Measurements from ENCODE around the gene RICTOR.

The RICTOR gene

GRCh38 chr5:39099831-39100230, 25.6 kb upstream of the RICTOR start:
- FAIRE-seq, result no peak

DNA sequence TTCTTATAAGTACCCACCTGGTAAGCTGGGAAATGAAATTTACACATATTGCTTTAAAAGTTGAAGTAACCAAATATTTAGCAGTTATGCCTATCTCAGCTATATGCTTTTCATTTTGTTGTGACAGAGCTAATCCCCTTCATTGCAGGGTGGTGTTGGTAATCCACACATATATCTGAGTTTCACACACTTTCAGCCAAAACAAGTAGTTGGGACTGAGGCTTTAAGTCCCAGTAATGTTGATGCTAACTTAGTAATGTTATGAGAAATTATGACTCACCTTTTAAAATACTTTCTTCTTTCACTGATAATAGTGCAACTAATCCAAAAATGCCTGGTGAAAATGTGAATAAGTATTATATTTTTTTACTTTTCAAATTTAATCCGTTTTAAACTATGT, 19.2 kb upstream of the RICTOR start:
- no peak for FAIRE-seq

- FAIRE-seq, result no peak
These were observed 18.6 kb upstream of the RICTOR start for GRCh38 chr5:39092581-39093351.

GRCh38 chr5:39091940-39092580, 17.9 kb upstream of the RICTOR start:
- no peak for FAIRE-seq

DNA sequence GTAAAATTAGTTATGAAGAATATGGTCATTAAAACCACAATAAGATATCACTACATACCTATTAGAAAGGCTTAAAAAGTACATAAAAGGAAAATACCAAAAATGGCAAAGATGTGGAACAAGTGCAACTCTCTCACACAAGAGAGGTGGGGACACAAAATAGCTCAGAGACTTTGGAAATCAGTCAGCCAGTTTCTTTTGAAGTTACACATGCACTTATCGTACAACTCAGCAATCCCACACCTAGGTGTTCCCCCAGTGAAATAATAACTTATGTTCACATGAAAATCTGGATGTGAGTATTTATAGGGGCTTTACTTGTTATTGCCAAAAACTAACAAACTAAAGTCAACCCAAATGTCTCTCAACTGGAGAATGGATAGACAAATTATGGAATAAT, 9.8 kb upstream of the RICTOR start:
- FAIRE-seq, result no peak

DNA sequence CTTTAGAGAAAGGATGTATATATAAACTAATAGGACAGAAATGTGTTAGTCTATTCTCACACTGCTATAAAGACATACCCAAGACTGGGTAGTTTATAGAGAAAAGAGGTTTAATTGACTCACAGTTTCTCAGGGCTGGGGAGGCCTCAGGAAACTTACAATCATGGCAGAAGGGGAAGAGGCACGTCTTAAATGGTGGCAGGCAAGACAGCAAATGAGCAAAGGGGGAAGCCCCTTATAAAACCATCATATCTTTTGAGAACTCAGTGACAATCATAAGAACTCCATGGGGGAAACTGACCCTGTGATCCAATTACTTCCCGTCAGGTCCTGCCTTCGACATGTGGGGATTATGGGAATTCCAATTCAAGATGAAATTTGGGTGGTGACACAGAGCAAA, 8.8 kb upstream of the RICTOR start:
- no peak for FAIRE-seq

- peak; percentile 87 for FAIRE-seq
These were observed 6.5 kb upstream of the RICTOR start for GRCh38 chr5:39080597-39081204.

DNA sequence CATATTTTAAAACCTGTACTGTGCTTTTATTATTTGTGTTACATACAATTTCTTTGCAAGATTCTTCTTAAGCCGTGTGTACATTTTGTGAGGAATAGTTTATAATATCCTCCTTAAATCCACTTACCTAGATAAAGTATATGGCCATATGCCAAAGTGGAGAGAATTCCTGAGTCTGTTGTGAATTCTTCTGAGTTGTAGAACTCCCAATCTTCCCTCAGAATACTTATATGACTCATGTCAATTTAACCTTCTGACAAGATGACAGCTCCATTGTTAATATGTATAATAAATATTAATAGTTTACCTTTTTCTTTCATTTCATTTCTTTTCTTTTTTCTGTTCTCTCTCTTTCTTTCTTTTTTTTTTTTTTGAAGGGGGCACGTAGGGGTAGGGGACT, 6.0 kb upstream of the RICTOR start:
- FAIRE-seq, result no peak

GRCh38 chr5:39079147-39079546, 4.9 kb upstream of the RICTOR start:
- FAIRE-seq, result no peak

GRCh38 chr5:39076757-39077728, 2.8 kb upstream of the RICTOR start:
- no peak for FAIRE-seq

DNA sequence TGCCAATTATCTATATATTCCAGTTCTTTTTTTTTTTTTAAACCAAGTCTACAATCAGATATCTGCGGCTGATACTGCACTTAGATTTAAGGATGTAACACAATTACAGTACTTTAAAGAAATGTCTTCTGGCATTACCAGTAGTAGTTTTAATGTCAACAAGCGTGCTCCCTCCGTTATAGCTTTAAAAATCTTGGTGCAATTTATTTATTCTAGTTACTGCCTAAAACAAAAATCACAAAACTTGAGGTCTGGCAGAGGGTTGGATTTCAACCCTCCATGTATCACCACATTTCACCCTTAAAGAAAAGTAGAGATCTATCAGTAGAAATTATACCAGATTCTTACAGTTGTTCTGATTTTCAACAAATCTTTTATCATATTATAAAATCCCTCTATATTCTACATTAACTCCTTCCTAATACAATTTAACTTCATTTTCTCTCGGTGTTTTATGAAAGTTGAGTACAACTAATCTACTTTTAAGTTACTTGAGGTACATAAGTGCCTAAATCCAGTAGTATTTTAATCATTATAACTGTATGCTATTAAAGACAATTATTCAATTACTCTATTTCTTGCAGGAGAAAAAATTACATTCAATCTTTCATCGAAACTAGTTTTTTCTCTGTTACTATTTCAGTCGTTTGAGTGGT, 2.0 kb upstream of the RICTOR start:
- no peak for FAIRE-seq

GRCh38 chr5:39073767-39074016, 507 bp downstream of the RICTOR start:
- no peak for FAIRE-seq

- FAIRE-seq, result no peak
These were observed 1.1 kb downstream of the RICTOR start for GRCh38 chr5:39072925-39073766.

DNA sequence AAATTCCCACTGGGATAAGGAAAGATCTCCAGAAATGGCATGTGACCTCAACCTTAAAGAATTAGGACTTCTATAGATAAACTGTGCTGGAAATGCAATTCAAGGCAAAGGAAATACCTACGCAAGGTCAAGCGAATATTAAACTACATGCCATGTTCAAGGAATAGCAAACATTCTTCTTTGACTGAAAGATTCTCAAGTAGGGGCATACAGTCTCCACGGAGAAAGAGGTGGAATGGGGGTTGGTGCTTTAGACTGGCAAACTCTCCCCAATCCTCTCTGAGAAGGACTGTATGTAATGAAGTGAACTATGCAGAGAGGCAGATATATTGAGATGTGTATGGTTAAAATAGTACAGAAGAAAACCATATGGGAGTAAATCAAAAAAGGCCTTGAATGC, 6.1 kb downstream of the RICTOR start:
- FAIRE-seq, result no peak

GRCh38 chr5:39064450-39064849, 9.7 kb downstream of the RICTOR start:
- no peak for FAIRE-seq

- FAIRE-seq, result no peak
These were observed 11.2 kb downstream of the RICTOR start for GRCh38 chr5:39063037-39063436.

DNA sequence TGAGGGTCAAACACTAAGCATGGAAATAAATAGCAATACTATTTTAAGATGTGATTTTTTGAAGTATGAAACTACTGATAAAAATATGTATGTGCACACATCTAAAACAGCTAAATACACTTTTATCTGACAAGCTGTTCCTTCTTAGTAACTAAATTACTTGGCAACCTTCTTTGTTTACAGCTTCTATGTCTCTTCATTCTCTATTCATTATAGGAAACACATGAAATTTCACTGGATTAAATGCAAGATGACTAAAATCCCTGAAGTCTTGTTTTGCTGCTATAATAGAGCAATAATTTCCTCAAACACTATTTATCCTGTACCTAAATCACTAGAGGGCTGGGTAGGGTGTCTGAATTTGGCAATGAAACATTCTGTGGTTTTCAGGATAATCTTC, 11.7 kb downstream of the RICTOR start:
- no peak for FAIRE-seq

DNA sequence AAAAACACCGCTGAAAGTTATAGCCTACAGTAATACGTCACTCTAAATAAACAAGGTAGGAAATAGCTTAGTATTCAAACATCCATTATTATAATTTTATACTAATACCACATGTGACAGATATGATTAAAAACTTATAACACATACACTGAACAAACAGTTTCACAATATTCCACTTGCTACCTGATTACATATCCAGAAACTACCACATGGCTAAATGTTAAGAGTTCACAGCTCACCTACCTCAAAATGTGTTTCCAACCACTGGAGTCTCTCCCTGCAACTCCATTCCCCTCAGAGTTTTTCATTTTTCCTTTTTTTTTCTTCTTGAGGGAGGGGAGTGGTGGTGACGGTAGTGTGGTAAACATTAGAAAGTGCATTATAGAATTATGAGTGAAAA, 12.1 kb downstream of the RICTOR start:
- FAIRE-seq, result no peak

- FAIRE-seq, result no peak
These were observed 15.1 kb downstream of the RICTOR start for GRCh38 chr5:39059064-39059463.

DNA sequence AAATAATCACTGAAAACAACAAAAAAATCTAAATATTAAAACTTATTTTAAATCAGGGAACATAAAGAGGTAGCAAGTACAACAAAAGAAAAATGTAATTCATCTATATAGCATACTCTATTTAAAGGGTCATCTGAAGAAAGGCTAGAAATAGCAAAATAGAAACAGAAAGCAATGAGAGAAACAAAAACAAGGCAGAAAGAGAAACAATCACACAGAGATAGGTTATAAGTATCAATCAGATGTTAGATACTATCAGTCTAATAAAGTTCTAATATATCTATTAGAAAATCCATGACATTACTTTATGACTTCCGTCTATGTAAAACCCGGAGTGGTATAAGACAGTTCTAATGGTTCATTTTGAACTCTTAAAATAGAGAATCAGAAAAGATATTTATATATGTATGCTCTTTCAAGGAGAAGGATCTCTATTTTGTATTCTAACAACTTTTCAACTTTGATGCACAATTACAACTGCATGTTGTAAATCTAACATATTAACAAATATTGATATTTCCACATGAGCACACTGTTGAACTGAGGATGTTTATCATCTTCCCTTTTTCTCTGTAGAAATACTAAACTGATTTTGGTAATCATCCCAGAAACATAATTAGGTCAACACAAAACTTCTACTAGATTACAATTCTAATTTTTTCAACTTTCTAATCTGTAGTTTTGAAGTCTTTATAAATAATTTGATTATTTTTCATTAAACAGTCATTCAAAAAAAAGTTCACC, 15.8 kb downstream of the RICTOR start:
- FAIRE-seq, result peak; percentile 62

DNA sequence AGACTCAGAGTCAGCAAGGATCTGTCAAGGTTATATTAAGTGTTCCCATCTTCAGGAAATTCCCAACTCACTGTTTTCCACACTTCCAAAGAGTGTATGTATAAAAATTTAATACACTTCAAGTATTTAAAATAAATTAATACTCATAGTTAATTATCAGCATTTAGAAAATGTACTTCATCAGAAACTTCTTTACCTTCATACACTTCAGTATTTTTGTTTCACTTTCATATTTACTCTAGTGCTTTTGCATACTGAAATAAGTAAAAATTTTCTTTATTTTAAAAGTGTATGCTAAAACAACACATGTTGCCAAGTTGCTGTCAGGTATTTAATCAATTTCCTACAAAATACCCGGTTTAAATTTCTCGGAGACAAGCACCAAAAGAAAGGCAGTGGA, 16.5 kb downstream of the RICTOR start:
- no peak for FAIRE-seq
